Measurements from ENCODE around the gene VDAC1. TPM values are rescaled to one million over a fixed set of nuclear protein-coding genes. Genes with fewer than 3 reads are reported as not detected.

Gene VDAC1
- 165 TPM for total RNA-seq (ENCODE audit: unreplicated experiment)
- long read RNA-seq, transcript VDAC1-202 (9 exons, 1,807 nt), result minor isoform, 46 of 297 reads
- long read RNA-seq, transcript VDAC1-203 (9 exons, 1,873 nt), result major isoform, 226 of 297 reads
- long read RNA-seq, partial matches to known transcripts, result 8 of 297 reads
- long read RNA-seq, other reads (novel, unspliced or antisense), result 13 of 297 reads

GRCh38 chr5:134004626-134005416 lies at the start of gene VDAC1:
TSS of gene VDAC1 (minus strand) at chr5:134004975. CDS start at chr5:133993012, 11,963 bp downstream.
- Mint-ChIP-seq H3K27ac (ENCODE audit: unreplicated experiment) (peak within 1 kb of the TSS; percentile 81), H3K9me3 (ENCODE audit: unreplicated experiment) (no peaks in the 10 kb centered on the region), H3K36me3 (ENCODE audit: low read depth, unreplicated experiment) (peaks cover 6% of the 10 kb centered on the region), H3K27me3 (ENCODE audit: unreplicated experiment) (peaks cover 15% of the 10 kb centered on the region), H3K4me3 (ENCODE audit: unreplicated experiment) (peak within 1 kb of the TSS; percentile 94), H3K4me1 (ENCODE audit: unreplicated experiment) (peaks cover 34% of the 10 kb centered on the region)
- no peak for TF ChIP-seq CTCF (IDR thresholded peaks at IDR 0.05; ENCODE audit: unreplicated experiment)
- peak; percentile 79 for DNase-seq (ENCODE audit: low spot score)

- Mint-ChIP-seq H3K36me3 (ENCODE audit: low read depth, unreplicated experiment) (peaks cover 5% of the 10 kb centered on the region), H3K27ac (ENCODE audit: unreplicated experiment) (no peak overlapping the region), H3K27me3 (ENCODE audit: unreplicated experiment) (peaks cover 3% of the 10 kb centered on the region), H3K9me3 (ENCODE audit: unreplicated experiment) (no peaks in the 10 kb centered on the region), H3K4me3 (ENCODE audit: unreplicated experiment) (no peak overlapping the region), H3K4me1 (ENCODE audit: unreplicated experiment) (peaks cover 11% of the 10 kb centered on the region)
- DNase-seq (ENCODE audit: low spot score), result no peak
- TF ChIP-seq CTCF (IDR thresholded peaks at IDR 0.05; ENCODE audit: unreplicated experiment), result no peak
These were observed 49.1 kb upstream of the VDAC1 start for GRCh38 chr5:134053840-134054338.

GRCh38 chr5:134053314-134053839 lies 48.6 kb upstream of the VDAC1 start:
- Mint-ChIP-seq H3K4me3 (ENCODE audit: unreplicated experiment) (no peak overlapping the region), H3K9me3 (ENCODE audit: unreplicated experiment) (no peaks in the 10 kb centered on the region), H3K36me3 (ENCODE audit: low read depth, unreplicated experiment) (peaks cover 5% of the 10 kb centered on the region), H3K4me1 (ENCODE audit: unreplicated experiment) (peaks cover 11% of the 10 kb centered on the region), H3K27ac (ENCODE audit: unreplicated experiment) (no peak overlapping the region), H3K27me3 (ENCODE audit: unreplicated experiment) (peaks cover 3% of the 10 kb centered on the region)
- TF ChIP-seq CTCF (IDR thresholded peaks at IDR 0.05; ENCODE audit: unreplicated experiment), result no peak
- DNase-seq (ENCODE audit: low spot score), result no peak

- peaks cover 3% of the 10 kb centered on the region for H3K27me3 Mint-ChIP-seq (ENCODE audit: unreplicated experiment)
- no peak for DNase-seq (ENCODE audit: low spot score)
- H3K27ac Mint-ChIP-seq (ENCODE audit: unreplicated experiment), result no peak overlapping the region
- H3K4me3 Mint-ChIP-seq (ENCODE audit: unreplicated experiment), result no peak overlapping the region
- no peaks in the 10 kb centered on the region for H3K9me3 Mint-ChIP-seq (ENCODE audit: unreplicated experiment)
- peaks cover 11% of the 10 kb centered on the region for H3K4me1 Mint-ChIP-seq (ENCODE audit: unreplicated experiment)
- H3K36me3 Mint-ChIP-seq (ENCODE audit: low read depth, unreplicated experiment), result peaks cover 5% of the 10 kb centered on the region
- TF ChIP-seq CTCF (IDR thresholded peaks at IDR 0.05; ENCODE audit: unreplicated experiment), result no peak
These were observed 46.5 kb upstream of the VDAC1 start for GRCh38 chr5:134051305-134051704.
